ENCODE data around the gene PLK2. TPM values are rescaled to one million over a fixed set of nuclear protein-coding genes. Genes with fewer than 3 reads are reported as not detected.

PLK2 gene
- total RNA-seq: 10 to 100 TPM in 5 of 6 experiments, 1 to 10 TPM in 1; 9.3 to 54.7 (median 22.8) TPM
- long read RNA-seq, transcript PLK2-201 (14 exons, 2,960 nt): major isoform, 5 of 6 reads
- long read RNA-seq, partial matches to known transcripts: 0 of 6 reads
- long read RNA-seq, other reads (novel, unspliced or antisense): 1 of 6 reads

DNA sequence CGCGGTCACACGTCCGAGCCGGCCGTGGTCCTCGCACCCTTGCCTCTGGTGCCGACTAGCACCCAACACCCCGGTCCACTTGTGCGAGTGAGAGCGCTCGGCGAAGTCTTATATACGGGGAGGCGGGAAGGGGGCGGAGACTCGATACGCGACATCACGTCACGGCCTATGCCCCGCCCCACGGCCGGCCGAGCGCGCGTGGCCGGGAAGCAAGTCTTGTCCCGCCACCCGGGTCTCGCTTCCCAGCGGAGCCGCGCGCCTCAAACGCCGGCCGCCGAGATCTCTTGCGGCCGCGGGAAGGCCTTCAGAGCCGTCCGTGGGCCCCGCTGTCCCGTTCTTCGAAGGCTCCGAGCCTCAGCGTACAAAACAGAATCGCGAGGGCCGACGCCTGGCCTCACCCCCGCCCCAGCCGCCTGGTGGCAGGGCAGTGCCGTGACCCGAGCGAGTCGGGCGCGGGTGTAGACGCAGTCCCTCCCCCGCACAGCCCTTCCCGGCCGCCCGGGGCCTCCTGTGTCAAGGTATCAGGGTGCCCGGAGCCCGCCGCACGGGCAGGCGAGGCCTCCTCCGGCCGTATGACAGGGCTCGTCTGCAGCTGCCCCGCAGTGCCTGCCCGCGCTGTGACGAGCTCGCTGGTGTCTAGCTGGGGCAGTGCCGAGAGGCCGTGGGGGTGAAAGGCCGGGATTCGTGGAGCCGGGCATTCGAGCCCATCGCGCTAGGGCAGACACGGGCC, at the start of gene PLK2:
PLK2 (minus strand) TSS at position 85 of the 730 bp plus-strand sequence. CDS start 127 bp downstream, outside the sequence.
- H3K27ac ChIP-seq: peak within 1 kb of the TSS; percentile 98 to 100 (median 99)
- intact Hi-C loops (cut with DNase I): loop anchor here (10.0 kb wide), 2 partner anchors 955 to 1155 kb away; no protein-coding TSS in a partner anchor
- peaks cover 0 to 12% (median 0%) of the 10 kb centered on the region in 4 donors for H3K4me1 ChIP-seq
- DNase-seq: peak; percentile 96 to 97 (median 97)
- H3K4me3 ChIP-seq: peak within 1 kb of the TSS; percentile 80 to 89 (median 85)
- H3K9me3 ChIP-seq: no peaks in the 10 kb centered on the region
- ATAC-seq: peak; percentile 81 to 89 (median 85)
- TF ChIP-seq POLR2A (IDR thresholded peaks at IDR 0.05): peak; percentile 100
- TF ChIP-seq, protein P1, sequence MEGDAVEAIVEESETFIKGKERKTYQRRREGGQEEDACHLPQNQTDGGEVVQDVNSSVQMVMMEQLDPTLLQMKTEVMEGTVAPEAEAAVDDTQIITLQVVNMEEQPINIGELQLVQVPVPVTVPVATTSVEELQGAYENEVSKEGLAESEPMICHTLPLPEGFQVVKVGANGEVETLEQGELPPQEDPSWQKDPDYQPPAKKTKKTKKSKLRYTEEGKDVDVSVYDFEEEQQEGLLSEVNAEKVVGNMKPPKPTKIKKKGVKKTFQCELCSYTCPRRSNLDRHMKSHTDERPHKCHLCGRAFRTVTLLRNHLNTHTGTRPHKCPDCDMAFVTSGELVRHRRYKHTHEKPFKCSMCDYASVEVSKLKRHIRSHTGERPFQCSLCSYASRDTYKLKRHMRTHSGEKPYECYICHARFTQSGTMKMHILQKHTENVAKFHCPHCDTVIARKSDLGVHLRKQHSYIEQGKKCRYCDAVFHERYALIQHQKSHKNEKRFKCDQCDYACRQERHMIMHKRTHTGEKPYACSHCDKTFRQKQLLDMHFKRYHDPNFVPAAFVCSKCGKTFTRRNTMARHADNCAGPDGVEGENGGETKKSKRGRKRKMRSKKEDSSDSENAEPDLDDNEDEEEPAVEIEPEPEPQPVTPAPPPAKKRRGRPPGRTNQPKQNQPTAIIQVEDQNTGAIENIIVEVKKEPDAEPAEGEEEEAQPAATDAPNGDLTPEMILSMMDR (IDR thresholded peaks at IDR 0.05): peak in 3 of 4 donors; percentile 6 to 77 (median 13)
- H3K27me3 ChIP-seq: no peaks in the 10 kb centered on the region
- H3K36me3 ChIP-seq: peaks cover 0 to 25% (median 11%) of the 10 kb centered on the region in 4 donors
- WGBS (ENCODE audit: insufficient coverage, low coverage, low lambda C conversion rate, missing lambda C conversion rate): 0% methylated on average over 11 of the region's 89 CpGs

DNA sequence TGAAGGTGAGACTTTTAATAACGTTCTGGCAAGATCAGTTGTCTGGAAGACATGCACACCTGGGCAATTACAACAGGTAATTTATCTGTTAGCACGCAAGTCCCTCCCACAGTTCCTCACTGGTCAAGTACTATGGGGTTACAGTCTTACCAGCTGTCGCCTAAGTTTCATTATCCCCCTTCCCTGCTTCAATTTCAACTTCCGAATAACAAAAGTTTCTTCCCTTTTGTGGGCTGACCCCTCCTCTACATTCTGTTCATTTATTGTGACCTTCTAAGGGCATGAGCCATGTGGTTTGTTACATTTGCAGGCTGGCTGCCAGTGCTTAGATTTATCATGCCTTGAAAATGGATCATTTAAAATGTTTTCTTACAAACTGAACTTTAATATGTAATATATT, 47.8 kb upstream of the PLK2 start:
- Histone ChIP-seq H3K27ac (no peak overlapping the region), H3K9me3 (no peaks in the 10 kb centered on the region), H3K36me3 (no peaks in the 10 kb centered on the region), H3K27me3 (no peaks in the 10 kb centered on the region), H3K4me3 (no peak overlapping the region), H3K4me1 (no peaks in the 10 kb centered on the region)
- DNase-seq (no peak), ATAC-seq (peak in 1 of 4 donors; percentile 23)
- TF ChIP-seq, protein P1 (IDR thresholded peaks at IDR 0.05): no peak
- no peak for TF ChIP-seq POLR2A (IDR thresholded peaks at IDR 0.05)
- intact Hi-C loops (cut with DNase I): no loop called here
- 61% methylated on average over 4 of the region's 4 CpGs for WGBS (ENCODE audit: insufficient coverage, low coverage, low lambda C conversion rate, missing lambda C conversion rate)

DNA sequence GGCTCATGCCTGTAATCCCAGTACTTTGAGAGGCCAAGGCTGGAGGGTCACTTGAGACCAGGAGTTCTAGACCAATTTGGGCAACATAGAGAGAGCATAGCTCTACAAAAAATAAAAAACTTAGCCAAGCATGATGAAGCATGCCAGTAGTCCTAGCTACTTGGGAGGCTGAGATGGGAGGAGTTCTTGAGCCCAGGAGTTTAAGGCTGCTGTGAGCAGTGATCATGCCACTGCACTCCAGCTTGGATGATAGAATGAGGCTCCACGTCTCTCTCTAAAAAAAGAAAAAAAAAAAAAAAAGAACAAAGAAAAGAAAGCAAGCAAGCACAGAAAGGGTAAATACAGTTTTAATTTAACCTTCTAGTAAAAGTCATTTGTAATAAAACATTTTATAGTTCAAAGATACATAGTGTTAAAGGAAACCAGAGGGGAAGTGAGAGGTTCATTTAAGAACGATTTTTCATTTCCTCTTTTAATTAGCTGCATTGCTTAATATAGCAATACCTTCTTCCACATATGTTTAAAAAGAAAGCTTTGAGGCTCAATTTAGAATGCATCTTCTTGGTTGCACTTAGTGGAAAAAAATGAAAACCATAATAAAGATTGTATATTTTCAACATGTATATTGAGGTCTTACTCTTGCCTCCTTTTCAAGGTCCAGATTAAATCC, 46.2 kb upstream of the PLK2 start:
- no peak overlapping the region for H3K27ac ChIP-seq
- no peaks in the 10 kb centered on the region for H3K27me3 ChIP-seq
- TF ChIP-seq, protein P1 (IDR thresholded peaks at IDR 0.05): no peak
- TF ChIP-seq POLR2A (IDR thresholded peaks at IDR 0.05): no peak
- H3K9me3 ChIP-seq: no peaks in the 10 kb centered on the region
- ATAC-seq (no peak), DNase-seq (no peak)
- H3K4me1 ChIP-seq: no peaks in the 10 kb centered on the region
- WGBS (ENCODE audit: insufficient coverage, low coverage, low lambda C conversion rate, missing lambda C conversion rate): 43% methylated on average over 2 of the region's 2 CpGs
- intact Hi-C loops (cut with DNase I): no loop called here
- no peaks in the 10 kb centered on the region for H3K36me3 ChIP-seq
- H3K4me3 ChIP-seq: no peak overlapping the region

DNA sequence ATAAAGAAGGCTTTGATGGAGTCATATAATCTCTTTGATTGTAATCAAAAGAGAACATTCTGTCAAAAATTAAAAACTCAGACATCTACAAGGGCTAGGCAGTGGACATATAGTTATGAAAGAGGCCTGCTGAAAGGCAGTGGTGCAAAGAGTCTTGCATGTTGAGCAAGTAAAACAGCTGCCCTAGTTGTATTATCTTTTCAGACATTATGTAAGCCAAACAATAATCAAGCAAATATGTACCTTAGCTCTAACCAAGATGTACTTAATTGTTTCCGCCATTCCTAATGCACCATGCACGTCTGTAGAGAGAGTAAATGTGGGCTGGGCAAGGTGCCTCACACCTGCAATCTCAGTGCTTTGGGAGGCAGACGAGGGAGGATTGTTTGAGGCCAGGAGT, 45.6 kb upstream of the PLK2 start:
- TF ChIP-seq, protein P1 (IDR thresholded peaks at IDR 0.05): no peak
- no peak for TF ChIP-seq POLR2A (IDR thresholded peaks at IDR 0.05)
- 37% methylated on average over 3 of the region's 3 CpGs for WGBS (ENCODE audit: insufficient coverage, low coverage, low lambda C conversion rate, missing lambda C conversion rate)
- H3K27ac ChIP-seq: no peak overlapping the region
- DNase-seq (no peak), ATAC-seq (no peak)
- H3K27me3 ChIP-seq: no peaks in the 10 kb centered on the region
- no peaks in the 10 kb centered on the region for H3K4me1 ChIP-seq
- H3K4me3 ChIP-seq: no peak overlapping the region
- H3K36me3 ChIP-seq: no peaks in the 10 kb centered on the region
- intact Hi-C loops (cut with DNase I): no loop called here
- no peaks in the 10 kb centered on the region for H3K9me3 ChIP-seq
